Activated gamma-delta T cell treated with Interleukin-2 at 50 U/mL for 16 hours (primary cell): ENCODE measurements around the gene ANK3.

ENCODE experiments used
- DNase-seq: peaks from one replicate; pipeline ENCODE4 v3.0.0-alpha.2; 2020

ANK3 gene

GRCh38 chr10:60270426-60270825, 119.2 kb downstream of the ANK3 start:
- DNase-seq: no peak

GRCh38 chr10:60267802-60268201, 121.9 kb downstream of the ANK3 start:
- no peak for DNase-seq

GRCh38 chr10:60266513-60266912, 123.2 kb downstream of the ANK3 start:
- DNase-seq: no peak

- DNase-seq: no peak
Measured at GRCh38 chr10:60262647-60263126, 127.0 kb downstream of the ANK3 start.

- no peak for DNase-seq
Measured at GRCh38 chr10:60260321-60260720, 129.4 kb downstream of the ANK3 start.

- DNase-seq: no peak
Measured at GRCh38 chr10:60258429-60258797, 131.3 kb downstream of the ANK3 start.

- DNase-seq: no peak
Measured at GRCh38 chr10:60257767-60258428, 131.8 kb downstream of the ANK3 start.

- no peak for DNase-seq
Measured at GRCh38 chr10:60254776-60255175, 134.9 kb downstream of the ANK3 start.

GRCh38 chr10:60253484-60253883, 136.2 kb downstream of the ANK3 start:
- no peak for DNase-seq

- no peak for DNase-seq
Measured at GRCh38 chr10:60252688-60253087, 137.0 kb downstream of the ANK3 start.

- no peak for DNase-seq
Measured at GRCh38 chr10:60246382-60246781, 143.3 kb downstream of the ANK3 start.

GRCh38 chr10:60239228-60239627, 150.4 kb downstream of the ANK3 start:
- DNase-seq: no peak

- DNase-seq: no peak
Measured at GRCh38 chr10:60238759-60239100, 150.9 kb downstream of the ANK3 start.

GRCh38 chr10:60237977-60238758, 151.5 kb downstream of the ANK3 start:
- no peak for DNase-seq

- no peak for DNase-seq
Measured at GRCh38 chr10:60236869-60237524, 152.7 kb downstream of the ANK3 start.

- DNase-seq: no peak
Measured at GRCh38 chr10:60235001-60235400, 154.7 kb downstream of the ANK3 start.

GRCh38 chr10:60234551-60234950, 155.1 kb downstream of the ANK3 start:
- DNase-seq: no peak

- DNase-seq: no peak
Measured at GRCh38 chr10:60230892-60231291, 158.8 kb downstream of the ANK3 start.

GRCh38 chr10:60224066-60224705, 165.5 kb downstream of the ANK3 start:
- no peak for DNase-seq

- no peak for DNase-seq
Measured at GRCh38 chr10:60222047-60222446, 167.6 kb downstream of the ANK3 start.

GRCh38 chr10:60212195-60212594, 177.5 kb downstream of the ANK3 start:
- DNase-seq: no peak

- no peak for DNase-seq
Measured at GRCh38 chr10:60209874-60210570, 179.7 kb downstream of the ANK3 start.
